Measurements from ENCODE around the gene CAGE1. TPM values are rescaled to one million over a fixed set of nuclear protein-coding genes. Genes with fewer than 3 reads are reported as not detected.
"Not testable (repeated sequence)": the region's sequence is repeated elsewhere in the genome, so short reads cannot be mapped to it uniquely, and the experiment has no call there.

The CAGE1 gene
- total RNA-seq, 1 donor from 2014 or later: 0.11 TPM

DNA sequence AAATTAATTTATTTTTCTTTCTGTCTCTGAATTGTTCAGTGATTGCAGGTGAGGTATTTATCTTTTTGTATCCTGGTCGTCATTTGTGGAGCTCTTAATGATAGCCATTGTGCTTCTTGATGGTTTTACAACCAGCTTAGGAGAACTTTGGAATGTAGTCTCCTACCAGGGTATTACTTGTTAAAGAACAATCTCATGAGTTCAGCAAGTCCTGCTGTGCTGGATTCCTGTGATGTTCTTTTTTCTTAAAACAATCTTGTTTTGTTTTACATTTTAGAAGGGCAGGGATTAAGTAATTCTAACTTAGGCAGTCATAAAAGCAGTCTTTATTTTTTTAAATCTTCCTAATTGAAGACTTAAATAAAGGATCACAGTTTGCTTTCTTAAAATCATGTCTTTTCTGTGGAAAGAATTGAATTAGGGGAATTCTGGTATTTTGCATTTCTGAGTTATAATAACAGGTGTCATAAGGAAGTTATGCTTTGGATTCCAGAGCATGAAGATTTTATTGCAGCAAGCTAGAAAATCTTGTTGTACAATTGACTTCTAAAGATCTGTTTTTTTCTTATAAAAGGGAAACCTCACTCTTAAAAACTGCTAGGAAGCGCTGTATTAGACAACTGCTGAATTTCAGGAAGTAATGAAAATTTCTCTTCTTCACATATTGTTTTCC is 23.7 kb upstream of the CAGE1 start:
- no peak for DNase-seq (ENCODE audit: missing footprints)
- intact Hi-C loops (cut with DNase I): no loop called here
- no peak for ATAC-seq

- no peak for DNase-seq (ENCODE audit: missing footprints)
- ATAC-seq: no peak
- intact Hi-C loops (cut with DNase I): no loop called here
Observed at GRCh38 chr6:7411328-7411727, 21.8 kb upstream of the CAGE1 start.

- ATAC-seq (no peak), DNase-seq (ENCODE audit: missing footprints) (no peak)
- intact Hi-C loops (cut with DNase I): no loop called here
Observed at GRCh38 chr6:7410851-7411250, 21.3 kb upstream of the CAGE1 start.

- DNase-seq (ENCODE audit: missing footprints): no peak
- ATAC-seq: no peak
- intact Hi-C loops (cut with DNase I): no loop called here
Observed at GRCh38 chr6:7409740-7410139, 20.2 kb upstream of the CAGE1 start.

DNA sequence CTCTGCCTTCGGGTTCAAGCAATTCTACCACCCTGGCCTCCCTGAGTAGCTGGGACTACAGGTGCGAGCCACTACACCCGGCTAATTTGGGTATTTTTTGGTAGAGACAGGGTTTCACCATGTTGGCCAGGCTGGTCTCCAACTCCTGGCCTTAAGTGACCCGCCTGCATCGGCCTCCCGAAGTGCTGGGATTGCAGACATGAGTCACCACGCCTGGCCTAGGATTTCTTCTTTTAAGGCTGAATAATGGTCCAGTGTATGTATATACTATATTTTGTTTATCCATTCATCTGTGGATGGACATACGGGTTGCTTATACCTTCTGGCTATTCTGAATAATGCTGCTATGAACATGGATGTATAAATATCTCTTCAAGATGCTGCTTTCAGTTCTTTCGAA is 17.2 kb upstream of the CAGE1 start:
- DNase-seq (ENCODE audit: missing footprints) (peak; percentile 11), ATAC-seq (no peak)
- intact Hi-C loops (cut with DNase I): no loop called here

- no peak for ATAC-seq
- intact Hi-C loops (cut with DNase I): no loop called here
- DNase-seq (ENCODE audit: missing footprints): no peak
Observed at GRCh38 chr6:7404546-7404945, 15.0 kb upstream of the CAGE1 start.

DNA sequence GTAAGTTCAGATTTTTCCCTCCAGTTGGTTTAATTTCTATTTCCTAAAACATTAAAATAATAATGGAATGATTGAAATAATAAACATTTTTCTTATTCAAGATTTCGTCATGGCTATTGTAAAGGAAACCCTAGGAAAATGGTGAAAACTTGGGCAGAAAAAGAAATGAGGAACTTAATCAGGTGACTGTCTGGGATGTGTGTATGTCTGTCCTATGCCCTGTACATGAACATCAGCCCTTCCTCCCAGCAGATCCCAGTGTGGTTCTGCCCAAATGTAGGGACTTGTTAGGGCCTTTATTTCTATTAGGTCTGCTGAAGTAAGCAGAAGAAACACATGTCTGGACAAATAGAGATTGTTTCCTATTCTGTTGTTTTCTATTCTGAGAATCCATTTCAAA is 13.2 kb upstream of the CAGE1 start:
- DNase-seq (ENCODE audit: missing footprints) (no peak), ATAC-seq (peak; percentile 37)
- intact Hi-C loops (cut with DNase I): no loop called here

DNA sequence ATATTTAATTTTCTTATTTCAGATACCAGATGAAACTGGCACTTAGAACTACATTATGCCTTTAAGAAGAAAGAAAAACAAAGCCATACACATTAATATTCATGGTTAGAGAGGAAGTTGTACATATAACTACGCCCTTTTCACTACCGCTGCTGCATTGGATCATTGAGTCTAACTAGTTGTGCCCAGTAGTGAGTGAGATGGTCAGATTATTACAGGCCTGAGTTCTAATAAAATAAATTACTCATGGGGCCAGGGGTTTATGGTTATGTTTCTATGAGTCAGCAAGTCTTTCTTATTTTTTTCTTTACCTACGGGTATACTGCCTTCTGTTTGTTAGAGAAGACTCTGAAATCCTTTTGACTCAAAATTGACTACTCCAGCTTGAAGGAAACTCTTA is 11.5 kb upstream of the CAGE1 start:
- ATAC-seq (no peak), DNase-seq (ENCODE audit: missing footprints) (peak; percentile 5)
- intact Hi-C loops (cut with DNase I): no loop called here

GRCh38 chr6:7392402-7392801 is 2.9 kb upstream of the CAGE1 start:
- intact Hi-C loops (cut with DNase I): loop anchor here (10.0 kb wide), 1 partner anchor 108 kb away; no protein-coding TSS in a partner anchor
- ATAC-seq: no peak
- DNase-seq (ENCODE audit: missing footprints): no peak

- ATAC-seq: no peak
- intact Hi-C loops (cut with DNase I): loop anchor here (10.0 kb wide), 1 partner anchor 106 kb away; no protein-coding TSS in a partner anchor
Observed at GRCh38 chr6:7391151-7391550, 1.6 kb upstream of the CAGE1 start.

DNA sequence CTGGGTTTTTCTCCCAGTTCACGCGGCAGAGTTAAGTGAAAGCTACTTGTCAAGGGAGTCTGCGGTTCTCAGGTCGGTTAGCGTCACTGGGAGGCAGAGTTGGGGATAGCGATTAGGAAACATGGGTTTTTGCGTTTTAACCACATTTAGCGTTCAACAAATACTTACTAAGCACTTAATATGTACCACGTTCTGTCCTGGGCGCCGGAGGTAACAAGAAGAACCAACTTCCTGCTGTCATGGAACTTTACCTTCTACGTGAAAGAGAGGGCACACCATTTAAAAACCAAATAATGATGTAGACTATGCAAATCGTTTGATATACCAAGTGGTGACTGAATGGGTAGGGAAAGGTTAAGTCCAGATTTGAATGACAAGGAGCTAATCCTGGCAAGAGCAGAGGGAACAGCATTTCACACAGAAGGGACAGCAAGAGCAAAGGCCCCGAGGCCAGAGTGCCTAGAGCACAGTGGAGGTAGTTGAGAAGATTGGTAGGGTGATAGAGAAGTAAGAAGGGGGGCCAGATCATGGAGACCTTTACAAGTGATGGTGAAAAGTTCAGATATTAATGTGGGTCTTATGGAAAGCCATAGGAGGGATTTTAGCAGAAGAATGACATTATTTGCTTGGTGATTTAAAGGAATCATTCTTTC is 810 bp upstream of the CAGE1 start:
- ATAC-seq: no peak
- DNase-seq (ENCODE audit: missing footprints): no peak
- intact Hi-C loops (cut with DNase I): loop anchor here (10.0 kb wide), 1 partner anchor 106 kb away; no protein-coding TSS in a partner anchor

More at GRCh38 chr6:7391151-7391550, 1.6 kb upstream of the CAGE1 start:
- DNase-seq (ENCODE audit: missing footprints): no peak

- DNase-seq (ENCODE audit: missing footprints): no peak
- intact Hi-C loops (cut with DNase I): loop anchor here (1.0 kb wide), 1 partner anchor 76 kb away; the partner anchor contains the start of gene SSR1
- ATAC-seq: no peak
Observed at GRCh38 chr6:7389162-7389450, 436 bp downstream of the CAGE1 start.

DNA sequence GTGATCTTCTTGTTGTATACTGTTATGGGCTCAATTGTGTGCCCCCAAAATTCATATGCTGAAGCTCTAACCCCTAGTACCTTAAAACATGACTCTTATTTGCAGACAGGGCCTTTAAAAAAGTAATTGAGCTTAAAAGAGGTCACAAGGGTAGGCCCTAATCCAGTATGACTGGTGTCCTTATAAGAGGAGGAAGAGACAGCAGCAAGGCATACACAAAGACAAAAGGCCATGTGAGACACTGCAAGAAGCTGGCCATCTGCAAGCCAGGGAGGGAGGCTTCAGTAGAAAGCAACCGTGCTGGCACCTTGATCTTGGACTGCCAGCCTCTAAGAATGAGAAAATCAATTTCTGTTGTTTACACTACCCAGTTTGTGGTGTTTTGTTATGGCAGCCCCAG is 8.4 kb downstream of the CAGE1 start:
- intact Hi-C loops (cut with DNase I): no loop called here
- no peak for ATAC-seq
- no peak for DNase-seq (ENCODE audit: missing footprints)

- no peak for ATAC-seq
- DNase-seq (ENCODE audit: missing footprints): no peak
- intact Hi-C loops (cut with DNase I): no loop called here
Observed at GRCh38 chr6:7378740-7379139, 10.8 kb downstream of the CAGE1 start.

- DNase-seq (ENCODE audit: missing footprints) (no peak), ATAC-seq (no peak)
- intact Hi-C loops (cut with DNase I): no loop called here
Observed at GRCh38 chr6:7377961-7378360, 11.6 kb downstream of the CAGE1 start.

DNA sequence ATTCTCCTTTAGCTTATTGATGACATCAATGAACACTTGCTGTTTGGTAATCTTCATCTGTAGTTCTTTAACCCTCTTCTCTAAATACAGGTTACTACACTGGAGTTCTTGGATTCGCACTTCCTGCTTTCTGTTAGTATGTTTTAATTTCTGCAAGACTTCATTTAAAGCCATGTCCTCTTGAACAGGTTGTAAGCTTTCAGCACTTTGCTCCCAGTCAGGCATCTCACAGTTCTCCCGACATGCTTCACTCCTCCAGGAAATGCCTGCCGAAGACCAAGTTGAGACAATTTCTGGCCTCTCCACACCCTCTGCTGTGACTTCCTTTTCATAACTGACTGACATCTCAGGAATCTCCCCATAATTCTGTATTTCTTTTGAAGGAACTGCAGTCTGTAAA is 15.8 kb downstream of the CAGE1 start:
- intact Hi-C loops (cut with DNase I): no loop called here
- DNase-seq (ENCODE audit: missing footprints) (no peak), ATAC-seq (no peak)

DNA sequence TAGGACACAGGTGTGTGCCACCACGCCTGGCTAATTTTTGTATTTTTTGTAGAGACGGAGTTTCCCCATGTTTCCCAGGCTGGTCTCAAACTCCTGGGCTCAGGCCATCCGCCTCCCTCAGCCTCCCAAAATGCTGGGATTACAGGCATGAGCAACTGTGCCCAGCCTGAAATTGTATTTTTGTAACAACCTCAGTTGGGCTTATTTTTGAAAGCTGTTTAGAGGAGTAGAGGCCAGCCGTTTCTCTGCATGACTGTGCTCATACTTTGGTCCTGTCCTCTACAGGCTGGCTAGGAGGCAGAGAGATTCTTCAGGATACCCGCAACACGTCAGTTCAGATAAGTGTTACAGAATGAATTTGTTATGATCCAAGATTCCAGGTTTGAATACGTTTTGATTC is 22.1 kb downstream of the CAGE1 start:
- no peak for ATAC-seq
- intact Hi-C loops (cut with DNase I): no loop called here
- no peak for DNase-seq (ENCODE audit: missing footprints)

DNA sequence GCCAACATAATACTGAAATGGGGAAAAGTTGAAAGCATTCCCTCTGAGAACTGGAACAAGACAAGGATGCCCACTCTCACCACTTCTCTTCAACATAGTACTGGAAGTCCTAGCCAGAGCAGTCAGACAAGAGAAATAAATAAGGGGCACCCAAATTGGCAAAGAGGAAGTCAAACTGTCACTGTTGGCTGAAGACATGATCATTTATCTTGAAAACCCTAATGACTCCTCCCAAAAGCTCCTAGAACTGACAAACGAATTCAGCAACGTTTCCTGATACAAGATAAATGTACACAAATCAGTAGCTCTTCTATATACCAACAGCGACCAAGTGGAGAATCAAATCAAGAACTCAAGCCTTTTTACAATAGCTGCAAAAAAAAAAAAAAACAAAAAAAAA is 37.6 kb downstream of the CAGE1 start:
- ATAC-seq; intact Hi-C loops (cut with DNase I); DNase-seq (ENCODE audit: missing footprints): not testable (repeated sequence)

DNA sequence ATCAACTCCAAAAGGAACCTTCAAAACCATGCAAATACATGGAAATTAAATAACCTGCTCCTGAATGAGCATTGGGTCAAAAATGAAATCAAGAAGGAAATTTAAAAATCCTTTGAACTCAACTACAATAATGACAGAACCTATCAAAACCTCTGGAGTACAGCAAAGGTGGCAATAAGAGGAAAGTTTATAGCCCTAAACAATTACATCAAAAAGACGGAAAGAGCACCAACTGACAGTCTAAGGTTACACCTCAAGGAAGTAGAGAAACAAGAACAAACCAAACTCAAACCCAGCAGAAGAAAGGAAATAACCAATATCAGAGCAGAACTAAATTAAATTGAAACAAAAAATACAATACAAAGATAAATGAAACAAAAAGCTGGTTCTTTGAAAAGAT is 39.0 kb downstream of the CAGE1 start:
- intact Hi-C loops (cut with DNase I); DNase-seq (ENCODE audit: missing footprints); ATAC-seq: not testable (repeated sequence)

- ATAC-seq; intact Hi-C loops (cut with DNase I); DNase-seq (ENCODE audit: missing footprints): not testable (repeated sequence)
Observed at GRCh38 chr6:7347551-7347997, 42.0 kb downstream of the CAGE1 start.
